ENCODE data around the gene PLA2G3.

PLA2G3 gene

GRCh38 chr22:31091106-31091975, 49.0 kb downstream of the PLA2G3 start:
- H3K27ac Mint-ChIP-seq = no peak overlapping the region
- DNase-seq (ENCODE audit: low spot score in 2 of 2) (no peak), ATAC-seq (no peak)
- H3K9me3 Mint-ChIP-seq = no peaks in the 10 kb centered on the region
- H3K4me3 Mint-ChIP-seq = no peak overlapping the region
- H3K36me3 Mint-ChIP-seq = no peaks in the 10 kb centered on the region
- peaks cover 5% of the 10 kb centered on the region for H3K4me1 Mint-ChIP-seq

- H3K4me3 Mint-ChIP-seq = no peak overlapping the region
- H3K4me1 Mint-ChIP-seq = peaks cover 6% of the 10 kb centered on the region
- ATAC-seq = no peak
- H3K36me3 Mint-ChIP-seq = no peaks in the 10 kb centered on the region
- no peak overlapping the region for H3K27ac Mint-ChIP-seq
- H3K9me3 Mint-ChIP-seq = no peaks in the 10 kb centered on the region
- DNase-seq (ENCODE audit: low spot score in 2 of 2) = no peak
Measured at GRCh38 chr22:31090217-31091085, 49.9 kb downstream of the PLA2G3 start.

- Mint-ChIP-seq H3K4me1 (peaks cover 13% of the 10 kb centered on the region), H3K9me3 (no peaks in the 10 kb centered on the region), H3K36me3 (no peaks in the 10 kb centered on the region), H3K27ac (no peak overlapping the region), H3K4me3 (no peak overlapping the region)
- ATAC-seq (no peak), DNase-seq (ENCODE audit: low spot score in 2 of 2) (peak in 1 of 2 donors; percentile 62)
Measured at GRCh38 chr22:31089160-31090100, 50.9 kb downstream of the PLA2G3 start.

- no peaks in the 10 kb centered on the region for H3K36me3 Mint-ChIP-seq
- no peak for ATAC-seq
- no peak overlapping the region for H3K27ac Mint-ChIP-seq
- peak in 1 of 2 donors; percentile 43 for DNase-seq (ENCODE audit: low spot score in 2 of 2)
- peaks cover 23% of the 10 kb centered on the region for H3K4me1 Mint-ChIP-seq
- no peak overlapping the region for H3K4me3 Mint-ChIP-seq
- H3K9me3 Mint-ChIP-seq = no peaks in the 10 kb centered on the region
Measured at GRCh38 chr22:31088233-31088986, 51.9 kb downstream of the PLA2G3 start.

GRCh38 chr22:31087744-31088215, 52.5 kb downstream of the PLA2G3 start:
- no peak for DNase-seq (ENCODE audit: low spot score in 2 of 2)
- Mint-ChIP-seq H3K4me1 (peaks cover 29% of the 10 kb centered on the region), H3K36me3 (no peaks in the 10 kb centered on the region), H3K27ac (no peak overlapping the region), H3K4me3 (no peak overlapping the region), H3K9me3 (no peaks in the 10 kb centered on the region)
- ATAC-seq = no peak

- Mint-ChIP-seq H3K27ac (no peak overlapping the region), H3K4me1 (peaks cover 39% of the 10 kb centered on the region), H3K4me3 (no peak overlapping the region), H3K36me3 (no peaks in the 10 kb centered on the region), H3K9me3 (no peaks in the 10 kb centered on the region)
- DNase-seq (ENCODE audit: low spot score in 2 of 2) (no peak), ATAC-seq (no peak)
Measured at GRCh38 chr22:31086703-31087330, 53.5 kb downstream of the PLA2G3 start.

- Mint-ChIP-seq H3K4me3 (peak overlapping the region; percentile 87), H3K36me3 (no peaks in the 10 kb centered on the region), H3K4me1 (peaks cover 48% of the 10 kb centered on the region), H3K9me3 (no peaks in the 10 kb centered on the region), H3K27ac (peak overlapping the region; percentile 91)
- ATAC-seq = no peak
- no peak for DNase-seq (ENCODE audit: low spot score in 2 of 2)
Measured at GRCh38 chr22:31085928-31086327, 54.4 kb downstream of the PLA2G3 start.

GRCh38 chr22:31085493-31085824, 54.8 kb downstream of the PLA2G3 start:
- no peak for DNase-seq (ENCODE audit: low spot score in 2 of 2)
- Mint-ChIP-seq H3K4me3 (peak overlapping the region; percentile 87), H3K27ac (peak overlapping the region; percentile 91), H3K4me1 (peaks cover 52% of the 10 kb centered on the region), H3K36me3 (no peaks in the 10 kb centered on the region), H3K9me3 (no peaks in the 10 kb centered on the region)
- no peak for ATAC-seq

GRCh38 chr22:31084811-31085492, 55.4 kb downstream of the PLA2G3 start:
- H3K4me3 Mint-ChIP-seq = peak overlapping the region; percentile 87
- H3K4me1 Mint-ChIP-seq = peaks cover 53% of the 10 kb centered on the region
- DNase-seq (ENCODE audit: low spot score in 2 of 2) (peak; percentile 82 to 93), ATAC-seq (peak; percentile 90)
- H3K36me3 Mint-ChIP-seq = no peaks in the 10 kb centered on the region
- peak overlapping the region; percentile 91 for H3K27ac Mint-ChIP-seq
- no peaks in the 10 kb centered on the region for H3K9me3 Mint-ChIP-seq
